Measurements from ENCODE around the gene IER5L. TPM values are rescaled to one million over a fixed set of nuclear protein-coding genes. Genes with fewer than 3 reads are reported as not detected.

Gene IER5L
- total RNA-seq, 4 donors from 2014 or later = 5.0 to 24.2 (median 12.9) TPM

GRCh38 chr9:129146441-129146941, 31.6 kb downstream of the IER5L start:
- no peak for DNase-seq (ENCODE audit: extremely low spot score)
- 50% methylated on average over 1 of the region's 8 CpGs for WGBS
- Histone ChIP-seq H3K9me3 (no peaks in the 10 kb centered on the region), H3K4me3 (no peak overlapping the region), H3K36me3 (peaks cover 0 to 52% (median 37%) of the 10 kb centered on the region in 4 donors), H3K27me3 (no peaks in the 10 kb centered on the region), H3K4me1 (peaks cover 68 to 98% (median 75%) of the 10 kb centered on the region in 4 donors), H3K27ac (replicated peaks in 1 of 4) (peak overlapping the region; percentile 93 to 99 (median 98))
- intact Hi-C loops (cut with DNase I) = loop anchor here (2.0 kb wide), 1 partner anchor 16 kb away; no protein-coding TSS in a partner anchor
- TF ChIP-seq EP300 (IDR thresholded peaks at IDR 0.05) = no peak
- peak in 1 of 2 donors; percentile 36 for TF ChIP-seq POLR2AphosphoS5 (IDR thresholded peaks at IDR 0.05)
- no peak for TF ChIP-seq POLR2A (IDR thresholded peaks at IDR 0.05; ENCODE audit: low read depth)
- TF ChIP-seq CTCF (IDR thresholded peaks at IDR 0.05) = no peak

GRCh38 chr9:129145841-129146292, 32.2 kb downstream of the IER5L start:
- Histone ChIP-seq H3K36me3 (peaks cover 0 to 46% (median 30%) of the 10 kb centered on the region in 4 donors), H3K4me1 (peaks cover 74 to 99% (median 82%) of the 10 kb centered on the region in 4 donors), H3K27me3 (no peaks in the 10 kb centered on the region), H3K27ac (replicated peaks in 1 of 4) (peak overlapping the region; percentile 93 to 99 (median 98)), H3K9me3 (no peaks in the 10 kb centered on the region), H3K4me3 (no peak overlapping the region)
- intact Hi-C loops (cut with DNase I) = loop anchor here (2.0 kb wide), 1 partner anchor 17 kb away; no protein-coding TSS in a partner anchor
- no peak for DNase-seq (ENCODE audit: extremely low spot score)
- TF ChIP-seq CTCF (IDR thresholded peaks at IDR 0.05) = no peak
- no peak for TF ChIP-seq POLR2AphosphoS5 (IDR thresholded peaks at IDR 0.05)
- TF ChIP-seq EP300 (IDR thresholded peaks at IDR 0.05) = no peak
- no peak for TF ChIP-seq POLR2A (IDR thresholded peaks at IDR 0.05; ENCODE audit: low read depth)
- WGBS = 22% methylated on average over 5 of the region's 7 CpGs

GRCh38 chr9:129145316-129145715, 32.7 kb downstream of the IER5L start:
- Histone ChIP-seq H3K4me1 (peaks cover 80 to 100% (median 87%) of the 10 kb centered on the region in 4 donors), H3K9me3 (no peaks in the 10 kb centered on the region), H3K4me3 (no peak overlapping the region), H3K27ac (replicated peaks in 1 of 4) (peak overlapping the region; percentile 93 to 99 (median 98)), H3K27me3 (no peaks in the 10 kb centered on the region), H3K36me3 (peaks cover 0 to 40% (median 28%) of the 10 kb centered on the region in 4 donors)
- intact Hi-C loops (cut with DNase I) = no loop called here
- TF ChIP-seq EP300 (IDR thresholded peaks at IDR 0.05) (no peak), POLR2AphosphoS5 (IDR thresholded peaks at IDR 0.05) (no peak), POLR2A (IDR thresholded peaks at IDR 0.05; ENCODE audit: low read depth) (no peak), CTCF (IDR thresholded peaks at IDR 0.05) (no peak)
- no peak for DNase-seq (ENCODE audit: extremely low spot score)
- no CpG with 5 or more reads among the region's 2 CpGs for WGBS

- Histone ChIP-seq H3K36me3 (peaks cover 0 to 23% (median 16%) of the 10 kb centered on the region in 4 donors), H3K9me3 (no peaks in the 10 kb centered on the region), H3K27me3 (no peaks in the 10 kb centered on the region), H3K4me3 (peak overlapping the region in 3 of 4 donors; percentile 22 to 29 (median 24)), H3K4me1 (peaks cover 94 to 98% (median 98%) of the 10 kb centered on the region in 4 donors), H3K27ac (replicated peaks in 1 of 4) (peak overlapping the region; percentile 93 to 99 (median 98))
- intact Hi-C loops (cut with DNase I) = no loop called here
- no peak for DNase-seq (ENCODE audit: extremely low spot score)
- WGBS = 22% methylated on average over 13 of the region's 14 CpGs
- TF ChIP-seq EP300 (IDR thresholded peaks at IDR 0.05) = no peak
- TF ChIP-seq CTCF (IDR thresholded peaks at IDR 0.05) = peak; percentile 74 to 83 (median 81)
- peak in 1 of 2 donors; percentile 93 for TF ChIP-seq POLR2AphosphoS5 (IDR thresholded peaks at IDR 0.05)
Observed at GRCh38 chr9:129143031-129143927, 34.8 kb downstream of the IER5L start.

All from esophagus muscularis mucosa (tissue), 4 donors.